IMR-90 (cell line): Measurements from ENCODE around the gene NUP210. TPM values are rescaled to one million over a fixed set of nuclear protein-coding genes. Genes with fewer than 3 reads are reported as not detected.

ENCODE experiments used
- ATAC-seq: fragments of 200-7000 bp; cut with Tn5 transposase; 2 replicates; pipeline ENCODE4 v1.9.1; 2020; ENCODE audit warnings: low read depth, mild to moderate bottlenecking, moderate library complexity
- BruUV-seq: library from RNA; stranded (reverse); fragments of 400-500 nt; replicated peaks from 2 replicates; lab custom pipeline; 2021; lab: Mats Ljungman, UMichigan
- CTCF ChIA-PET: fragments of 300-600 bp; formaldehyde crosslinking; extraction: SDS; loops from one replicate; lab custom pipeline; 2021; ENCODE audit warnings: antibody characterized with exemption; lab: Yijun Ruan, JAX
- POLR2A ChIA-PET: fragments of 300-600 bp; sonication (Branson Sonifier 250); formaldehyde crosslinking; loops from one replicate; lab custom pipeline; 2022; ENCODE audit warnings: antibody characterized with exemption; ENCODE audit not compliant: unreplicated experiment; lab: Charles Lee
- DNase-seq: peaks from one replicate; pipeline ENCODE4 v3.0.0; 2013
- H2AFZ ChIP-seq: replicated peaks from 2 replicates; pipeline ENCODE3; 2013; ENCODE audit warnings: low read length, mild to moderate bottlenecking; ENCODE audit not compliant: poor library complexity
- H2AK5ac ChIP-seq: 2 replicates; pipeline ENCODE4 v1.6.1; 2013; ENCODE audit warnings: low read depth, low read length, inconsistent platforms
- H2AK9ac ChIP-seq: replicated peaks from 2 replicates; pipeline ENCODE3; 2013; ENCODE audit warnings: mild to moderate bottlenecking, low read depth, low read length, moderate library complexity; ENCODE audit not compliant: poor library complexity
- H2BK120ac ChIP-seq: 2 replicates; pipeline ENCODE4 v1.6.1; 2013; ENCODE audit warnings: low read depth, low read length, inconsistent platforms
- H2BK15ac ChIP-seq: 3 replicates; pipeline ENCODE4 v1.6.1; 2013; ENCODE audit warnings: low read depth, low read length, inconsistent platforms
- H2BK20ac ChIP-seq: 2 replicates; pipeline ENCODE4 v1.6.1; 2013; ENCODE audit warnings: low read depth, mild to moderate bottlenecking, inconsistent platforms, low read length, moderate library complexity
- H2BK5ac ChIP-seq: 2 replicates; pipeline ENCODE4 v1.6.1; 2013; ENCODE audit warnings: mild to moderate bottlenecking, low read depth, low read length, inconsistent platforms; ENCODE audit not compliant: poor library complexity, severe bottlenecking
- H3K14ac ChIP-seq: replicated peaks from 2 replicates; pipeline ENCODE4 v1.6.1; 2013; ENCODE audit warnings: low read depth, low read length, inconsistent platforms
- H3K18ac ChIP-seq: 2 replicates; pipeline ENCODE4 v1.6.1; 2013; ENCODE audit warnings: low read depth, low read length, control low read depth
- H3K23ac ChIP-seq: 2 replicates; pipeline ENCODE4 v1.6.1; 2013; ENCODE audit warnings: low read depth, low read length, inconsistent platforms
- H3K27ac ChIP-seq: 2 replicates; pipeline ENCODE4 v1.5.1; 2013; ENCODE audit warnings: mild to moderate bottlenecking, control low read depth, low read length; ENCODE audit not compliant: insufficient read depth
- H3K27me3 ChIP-seq: 2 replicates; pipeline ENCODE4 v1.6.1; 2013; ENCODE audit warnings: low read length; ENCODE audit not compliant: control insufficient read depth, insufficient read depth
- H3K36me3 ChIP-seq: 2 replicates; pipeline ENCODE4 v1.6.1; 2013; ENCODE audit warnings: low read length, mixed read lengths; ENCODE audit not compliant: control insufficient read depth, insufficient read depth
- H3K4ac ChIP-seq: 2 replicates; pipeline ENCODE4 v1.6.1; 2013; ENCODE audit warnings: low read depth, low read length, inconsistent platforms
- H3K4me1 ChIP-seq: 2 replicates; pipeline ENCODE4 v1.6.1; 2013; ENCODE audit warnings: low read length, mixed read lengths; ENCODE audit not compliant: control insufficient read depth, insufficient read depth
- H3K4me2 ChIP-seq: 2 replicates; pipeline ENCODE4 v1.6.1; 2013; ENCODE audit warnings: low read depth, mild to moderate bottlenecking, control low read depth, low read length, moderate library complexity
- H3K4me3 ChIP-seq: 2 replicates; pipeline ENCODE4 v1.5.1; 2013; ENCODE audit warnings: low read depth, mild to moderate bottlenecking, control low read depth, low read length, moderate library complexity; ENCODE audit not compliant: insufficient read depth
- H3K56ac ChIP-seq: 2 replicates; pipeline ENCODE4 v1.6.1; 2013; ENCODE audit warnings: low read length, inconsistent platforms; ENCODE audit not compliant: insufficient read depth; ENCODE audit errors: extremely low read depth
- H3K79me1 ChIP-seq, 2 experiments: 2 replicates each; pipeline ENCODE4 v1.6.1; 2013; ENCODE audit warnings: low read length in 2 of 2, inconsistent platforms in 1 of 2, low read depth in 1 of 2
- H3K9ac ChIP-seq: 2 replicates; pipeline ENCODE4 v1.6.1; 2013; ENCODE audit warnings: low read depth, low read length, control low read depth
- H3K9me1 ChIP-seq: 2 replicates; pipeline ENCODE4 v1.6.1; 2013; ENCODE audit warnings: low read length, inconsistent platforms; ENCODE audit not compliant: insufficient read depth
- H3K9me3 ChIP-seq: 2 replicates; pipeline ENCODE4 v1.6.1; 2013; ENCODE audit warnings: low read length; ENCODE audit not compliant: control insufficient read depth, insufficient read depth
- H4K20me1 ChIP-seq: 2 replicates; pipeline ENCODE4 v1.6.1; 2013; ENCODE audit warnings: low read length, inconsistent platforms; ENCODE audit not compliant: insufficient read depth
- H4K5ac ChIP-seq: 2 replicates; pipeline ENCODE4 v1.6.1; 2013; ENCODE audit warnings: mild to moderate bottlenecking, low read depth, low read length, control low read depth
- H4K8ac ChIP-seq, 2 experiments: 2 replicates each; pipeline ENCODE4 v1.6.1; 2013; ENCODE audit warnings: low read depth in 2 of 2, low read length in 2 of 2, control low read depth in 1 of 2, inconsistent platforms in 1 of 2
- H4K91ac ChIP-seq: 2 replicates; pipeline ENCODE4 v1.6.1; 2013; ENCODE audit warnings: low read depth, low read length, inconsistent platforms; ENCODE audit not compliant: insufficient read depth
- CHD1 ChIP-seq: IDR thresholded peaks from 2 replicates; pipeline ENCODE4 v1.6.1; 2012; ENCODE audit warnings: low read depth, low read length, improper control_type of control experiment
- CTCF ChIP-seq: conservative IDR thresholded peaks from 2 replicates; pipeline ENCODE4 v1.5.1; 2012; ENCODE audit warnings: mild to moderate bottlenecking, low read depth, low read length, improper control_type of control experiment
- ELK1 ChIP-seq: fragments of 150-350 bp; IDR thresholded peaks from 2 replicates; pipeline ENCODE4 v1.6.1; 2016; ENCODE audit warnings: low read depth, mild to moderate bottlenecking, low read length, moderate library complexity, borderline replicate concordance
- MAFK ChIP-seq: IDR thresholded peaks from 2 replicates; pipeline ENCODE4 v1.6.1; 2012; ENCODE audit warnings: low read depth, low read length, improper control_type of control experiment
- MXI1 ChIP-seq: IDR thresholded peaks from 2 replicates; pipeline ENCODE4 v1.6.1; 2012; ENCODE audit warnings: low read depth, mild to moderate bottlenecking, low read length, moderate library complexity, borderline replicate concordance
- RCOR1 ChIP-seq: IDR thresholded peaks from 2 replicates; pipeline ENCODE4 v1.6.1; 2012; ENCODE audit warnings: mild to moderate bottlenecking, low read length, improper control_type of control experiment; ENCODE audit not compliant: insufficient replicate concordance
- RFX5 ChIP-seq: IDR thresholded peaks from 2 replicates; pipeline ENCODE4 v1.8.0; 2012; ENCODE audit warnings: low read depth, mild to moderate bottlenecking, low read length, moderate library complexity
- WGBS, 2 experiments: methylation state at CpG; one replicate each; pipeline versions ENCODE4 v1.1.5 to v1.1.7; 2013; ENCODE audit warnings: missing lambda C conversion rate in 2 of 2; ENCODE audit not compliant: insufficient read length in 1 of 2; ENCODE audit errors: extremely low coverage in 2 of 2; 5-methylcytosine and 5-hydroxymethylcytosine counted together
- dilution Hi-C: fragments of 300-500 bp; cut with HindIII; formaldehyde crosslinking; loops from one replicate; pipeline ENCODE4 v1.14.3; 2018; ENCODE audit warnings: low sequenced_read_pairs; ENCODE audit not compliant: unreplicated experiment
- in situ Hi-C: fragments of 300-500 bp; cut with MboI; formaldehyde crosslinking; loops from 3 replicates; pipeline ENCODE4 v1.14.3; 2019; ENCODE audit warnings: low sequenced_read_pairs, inconsistent platforms, mixed read lengths
- intact Hi-C: fragments of 100-400 bp; cut with micrococcal nuclease; formaldehyde crosslinking; loops from 2 replicates; pipeline ENCODE4 v1.10.0; 2022
- polyA plus RNA-seq, 3 experiments: library from polyadenylated mRNA; depleted of rRNA; stranded (reverse); fragments of >200 nt; gene quantifications; 2 replicates each; pipeline ENCODE4 v1.2.3, GENCODE V29; 2012; ENCODE audit warnings: low replicate concordance in 1 of 3
- total RNA-seq: library from RNA; depleted of rRNA; stranded (reverse); fragments of >200 nt; gene quantifications from 2 replicates; pipeline ENCODE4 v1.2.3, GENCODE V29; 2012

Gene NUP210
- total and polyA plus RNA-seq, 2 of the 4 experiments (the other 2 are of a cell fraction) = under 0.01 to 0.03 TPM

GRCh38 chr3:13285007-13285567 lies 135.0 kb downstream of the NUP210 start:
- DNase-seq (no peak), ATAC-seq (no peak)
- Histone ChIP-seq H3K79me1 (no peaks in the 10 kb centered on the region), H3K36me3 (peaks cover 1% of the 10 kb centered on the region; the same call in 1 of the 2 replicates), H2AFZ (no peak overlapping the region), H3K9me1 (no peaks in the 10 kb centered on the region), H4K91ac (no peak overlapping the region), H2BK15ac (no peak overlapping the region), H4K8ac (no peak overlapping the region), H3K4ac (no peak overlapping the region), H3K4me3 (no peak overlapping the region), H4K5ac (no peak overlapping the region), H2AK5ac (no peak overlapping the region), H2BK20ac (no peak overlapping the region), H3K14ac (no peak overlapping the region), H3K27ac (no peak overlapping the region), H3K9me3 (peaks cover 21% of the 10 kb centered on the region), H3K4me1 (no peaks in the 10 kb centered on the region), H3K9ac (no peak overlapping the region), H3K27me3 (peaks cover 45% of the 10 kb centered on the region), H3K18ac (no peak overlapping the region), H3K23ac (no peak overlapping the region), H3K4me2 (no peak overlapping the region), H2BK5ac (no peak overlapping the region), H3K56ac (no peak overlapping the region), H2BK120ac (no peak overlapping the region), H2AK9ac (no peak overlapping the region), H4K20me1 (no peaks in the 10 kb centered on the region)
- BruUV-seq = no TSS peak
- ChIA-PET POLR2A (no interaction called here), CTCF (no interaction called here)
- no peak for TF ChIP-seq MAFK
- TF ChIP-seq MXI1 = no peak
- TF ChIP-seq ELK1 = no peak
- TF ChIP-seq RCOR1 = no peak
- TF ChIP-seq CHD1 = no peak
- no peak for TF ChIP-seq CTCF
- TF ChIP-seq RFX5 = no peak
- in situ Hi-C loops (no loop called here), dilution Hi-C loops (no loop called here), intact Hi-C loops (no loop called here)
- WGBS, 2 experiments = no CpG with 5 or more reads among the region's 11 CpGs
